RWPE2 (cell line): ENCODE data around the gene TOMM20L.
A peak's percentile ranks its signal among the peaks of the same experiment; 100 is the strongest.

Experiments used
- ATAC-seq: fragments of 200-7000 bp; cut with Tn5 transposase; 3 replicates; pipeline ENCODE4 v1.9.1; 2021; ENCODE audit warnings: low read depth
- DNase-seq: peaks from one replicate; pipeline ENCODE4 v3.0.0-alpha.2; 2020; ENCODE audit warnings: low spot score
- H3K27ac ChIP-seq: fragments of 450-650 bp; 2 replicates; pipeline ENCODE4 v1.5.1; 2017; ENCODE audit warnings: mild to moderate bottlenecking; ENCODE audit not compliant: poor library complexity, severe bottlenecking
- H3K27me3 ChIP-seq: fragments of 250-450 bp; sonication (Bioruptor Pico); 2 replicates; pipeline ENCODE4 v1.5.1; 2021; ENCODE audit warnings: mild to moderate bottlenecking, moderate library complexity; ENCODE audit not compliant: insufficient read depth, poor library complexity, severe bottlenecking
- H3K36me3 ChIP-seq: fragments of 250-450 bp; sonication (Bioruptor Pico); 2 replicates; pipeline ENCODE4 v1.5.1; 2020; ENCODE audit warnings: low read depth, mild to moderate bottlenecking, moderate library complexity
- H3K4me1 ChIP-seq: fragments of 250-450 bp; sonication (Bioruptor Pico); 2 replicates; pipeline ENCODE4 v1.5.1; 2021; ENCODE audit warnings: mild to moderate bottlenecking, moderate library complexity; ENCODE audit not compliant: insufficient read depth, poor library complexity, severe bottlenecking
- H3K4me3 ChIP-seq: fragments of 250-450 bp; sonication (Bioruptor Pico); 2 replicates; pipeline ENCODE4 v1.5.1; 2021; ENCODE audit warnings: mild to moderate bottlenecking, moderate library complexity; ENCODE audit not compliant: severe bottlenecking
- H3K9me3 ChIP-seq: fragments of 250-450 bp; sonication (Bioruptor Pico); 2 replicates; pipeline ENCODE4 v1.5.1; 2021; ENCODE audit warnings: mild to moderate bottlenecking, moderate library complexity; ENCODE audit not compliant: severe bottlenecking
- CTCF ChIP-seq: fragments of 450-650 bp; IDR thresholded peaks from one replicate; pipeline ENCODE4 v1.5.1; 2017; ENCODE audit warnings: mild to moderate bottlenecking, moderate library complexity; ENCODE audit not compliant: poor library complexity, severe bottlenecking

TOMM20L gene

GRCh38 chr14:58439476-58439875 is 43.7 kb downstream of the TOMM20L start:
- DNase-seq (no peak), ATAC-seq (no peak)
- no peak for TF ChIP-seq CTCF
- Histone ChIP-seq H3K9me3 (no peaks in the 10 kb centered on the region), H3K36me3 (peaks cover 73% of the 10 kb centered on the region), H3K4me1 (no peaks in the 10 kb centered on the region), H3K27ac (no peak overlapping the region), H3K27me3 (no peaks in the 10 kb centered on the region), H3K4me3 (no peak overlapping the region)

GRCh38 chr14:58444627-58445026 is 48.9 kb downstream of the TOMM20L start:
- no peaks in the 10 kb centered on the region for H3K9me3 ChIP-seq
- H3K4me3 ChIP-seq: no peak overlapping the region
- no peak overlapping the region for H3K27ac ChIP-seq
- no peak for TF ChIP-seq CTCF
- peaks cover 84% of the 10 kb centered on the region for H3K36me3 ChIP-seq
- ATAC-seq: no peak
- DNase-seq: no peak
- H3K4me1 ChIP-seq: no peaks in the 10 kb centered on the region
- no peaks in the 10 kb centered on the region for H3K27me3 ChIP-seq

- ATAC-seq (peak; percentile 97), DNase-seq (no peak)
- H3K9me3 ChIP-seq: no peaks in the 10 kb centered on the region
- no peaks in the 10 kb centered on the region for H3K27me3 ChIP-seq
- peaks cover 68% of the 10 kb centered on the region for H3K36me3 ChIP-seq
- H3K4me1 ChIP-seq: peaks cover 13% of the 10 kb centered on the region
- peak overlapping the region; percentile 45 for H3K27ac ChIP-seq
- H3K4me3 ChIP-seq: no peak overlapping the region
- TF ChIP-seq CTCF: no peak
Measured at GRCh38 chr14:58455593-58456265, 60.0 kb downstream of the TOMM20L start.
